SK-N-MC (cell line): Measurements from ENCODE around the gene USP47.

ENCODE experiments used
- EZH2 ChIP-seq: fragments of 200-600 bp; sonication (generic); IDR thresholded peaks from one replicate; pipeline ENCODE4 v1.6.1; 2017; ENCODE audit warnings: antibody characterized with exemption
- FOXP2 ChIP-seq: optimal IDR thresholded peaks from 2 replicates; pipeline ENCODE3; 2011; ENCODE audit warnings: mild to moderate bottlenecking, moderate library complexity; ENCODE audit not compliant: insufficient read depth; ENCODE audit errors: extremely low read length, control extremely low read depth
- POLR2AphosphoS5 ChIP-seq: IDR thresholded peaks from 2 replicates; pipeline ENCODE4 v1.6.1; 2012; ENCODE audit warnings: mild to moderate bottlenecking, low read depth, low read length, borderline replicate concordance

DNA sequence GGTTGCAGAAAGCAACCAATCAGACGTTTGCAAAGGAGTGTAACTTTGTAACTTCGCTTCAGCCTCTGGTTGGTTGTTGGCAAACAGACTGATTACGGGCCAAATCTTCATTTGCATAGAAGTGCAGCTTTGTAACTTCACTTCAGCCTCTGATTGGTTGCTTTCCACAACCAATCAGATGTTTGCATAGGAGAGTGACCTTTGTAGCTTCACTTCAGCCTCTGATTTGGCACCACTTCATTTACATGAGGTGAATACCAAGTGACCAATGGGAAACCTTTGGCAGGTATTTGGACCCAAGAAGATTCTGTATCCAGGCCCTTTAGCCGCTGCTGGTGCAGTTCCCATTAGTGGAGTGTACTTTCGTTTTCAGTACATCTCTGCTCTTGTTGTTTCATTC, 16.0 kb downstream of the USP47 start:
- TF ChIP-seq EZH2 (no peak), POLR2AphosphoS5 (no peak), FOXP2 (no peak)
